Ovary (tissue), 9 donors: ENCODE data around the gene PARD3B. TPM values are rescaled to one million over a fixed set of nuclear protein-coding genes. Genes with fewer than 3 reads are reported as not detected.

Experiments
- DNase-seq, 5 donors: peaks; one replicate each; pipeline ENCODE4 v3.0.0-alpha.2; 2019 to 2020
- H3K27ac ChIP-seq, 2 donors: fragments of 200-600 bp; one replicate each; pipeline versions ENCODE4 v1.5.1 to v1.8.0; 2019 to 2022
- H3K27me3 ChIP-seq: fragments of 200-600 bp; one replicate; pipeline ENCODE4 v1.8.0; 2022
- H3K36me3 ChIP-seq: fragments of 200-600 bp; sonication (generic); one replicate; pipeline ENCODE4 v1.5.1; 2019
- H3K4me1 ChIP-seq: one replicate; pipeline ENCODE4 v1.8.1; 2013; ENCODE audit warnings: mild to moderate bottlenecking, moderate library complexity; ENCODE audit not compliant: insufficient read depth
- H3K4me3 ChIP-seq: fragments of 200-600 bp; sonication (generic); one replicate; pipeline ENCODE4 v1.5.1; 2017
- H3K9me3 ChIP-seq, 2 donors: fragments of 200-600 bp in 1 of 2; sonication (generic) in 1 of 2; one replicate each; pipeline versions ENCODE4 v1.5.1 to v1.8.1; 2013 to 2019; ENCODE audit warnings: mild to moderate bottlenecking in 1 of 2, moderate library complexity in 1 of 2
- CTCF ChIP-seq, 3 donors: fragments of 450-650 bp in 2 of 3; fragments of 200-600 bp in 1 of 3; IDR thresholded peaks; one replicate each; pipeline versions ENCODE4 v1.5.1 to v1.8.0; 2016 to 2022; ENCODE audit warnings: antibody characterized with exemption in 3 of 3, mild to moderate bottlenecking in 1 of 3
- EP300 ChIP-seq: sonication (generic); formaldehyde crosslinking; IDR thresholded peaks from one replicate; pipeline ENCODE4 v1.6.1; 2017; ENCODE audit warnings: antibody characterized with exemption
- POLR2A ChIP-seq: fragments of 450-650 bp; IDR thresholded peaks from one replicate; pipeline ENCODE4 v1.6.1; 2017; ENCODE audit warnings: antibody characterized with exemption, mild to moderate bottlenecking, moderate library complexity
- WGBS, 3 donors: extraction: QIAGEN DNeasy Blood & Tissue Kit in 1 of 3; methylation state at CpG; one replicate each; pipeline versions ENCODE4 v1.1.5 to v1.1.7; 2013 to 2017; 5-methylcytosine and 5-hydroxymethylcytosine counted together
- intact Hi-C, 4 donors: fragments of 100-400 bp; cut with DNase I; formaldehyde crosslinking; loops; one replicate each; pipeline versions ENCODE4 v1.11.0 to v1.15.1; 2022 to 2023
- polyA plus RNA-seq, 2 donors: library from polyadenylated mRNA; stranded (reverse); fragments of 200-250 nt in 1 of 2; fragments of 350-450 nt in 1 of 2; fragmentation: Illumina TruSeq in 1 of 2; extraction: RNeasy Lipid Tissue Mini Kit (QIAGEN cat#74804) in 1 of 2; gene quantifications; one replicate each; pipeline ENCODE4 v1.2.3, GENCODE V29; 2013 to 2014
- total RNA-seq, 7 donors: library from RNA; depleted of rRNA in 2 of 7; stranded (reverse); fragments of >200 nt in 2 of 7; fragmentation: NEBNext Ultra II Directional in 3 of 7; extraction: Animal tissue kit (Norgen Biotek cat#: 25700) in 3 of 7; gene quantifications; one replicate each; pipeline versions ENCODE4 v1.1.0 to v1.2.4, GENCODE V29; 2016 to 2023
- donor health status: DM: no; HTN: no; CAD: no; lungs with moderate emphysema.
- donor health status: DM: no; HTN: no; CAD: no.
- donor health status: Bipolar disorder and iron deficiency.
- donor health status: DM: yes; HTN: yes; CAD: no.
- donor health status: DM: no; HTN: no; CAD: no.
- donor health status: DM: yes; HTN: yes; CAD: no.

The PARD3B gene
- total and polyA plus RNA-seq, 9 donors: 8.2 to 46.6 (median 28.7) TPM

DNA sequence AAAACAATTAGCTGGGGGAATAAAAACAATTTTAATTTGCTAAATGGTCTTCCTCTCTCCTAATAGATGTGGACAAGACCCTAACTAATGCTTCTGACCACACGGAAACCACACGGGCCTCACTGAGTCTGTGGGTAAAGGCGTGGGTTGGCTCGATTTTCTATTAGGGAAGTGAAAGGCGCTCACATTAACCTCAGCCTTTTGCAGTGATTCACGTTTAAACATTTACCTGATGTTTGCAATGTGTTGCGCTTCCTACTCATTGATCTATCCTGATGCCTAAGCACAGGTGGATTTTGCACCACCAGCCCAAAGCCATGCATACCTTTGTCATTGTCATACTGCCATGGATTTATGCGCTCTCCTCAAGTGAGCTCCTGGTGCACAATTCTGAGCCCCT, 1101.4 kb downstream of the PARD3B start:
- no peaks in the 10 kb centered on the region for H3K9me3 ChIP-seq
- TF ChIP-seq EP300 (no peak), POLR2A (no peak), CTCF (IDR thresholded peaks at IDR 0.05) (no peak)

GRCh38 chr2:205650450-205650849, 1105.2 kb downstream of the PARD3B start:
- Histone ChIP-seq H3K36me3 (no peaks in the 10 kb centered on the region), H3K27ac (no peak overlapping the region), H3K27me3 (no peaks in the 10 kb centered on the region), H3K4me3 (no peak overlapping the region), H3K9me3 (no peaks in the 10 kb centered on the region), H3K4me1 (no peaks in the 10 kb centered on the region)
- WGBS, 3 donors: 79 to 87% (median 85%) methylated on average over 4 of the region's 4 CpGs
- no peak for DNase-seq
- no peak for TF ChIP-seq POLR2A
- no peak for TF ChIP-seq CTCF (IDR thresholded peaks at IDR 0.05)
- no peak for TF ChIP-seq EP300
- intact Hi-C loops: no loop called here

More for the DNA sequence above, 1101.4 kb downstream of the PARD3B start:
- no peaks in the 10 kb centered on the region for H3K36me3 ChIP-seq
- no peak for DNase-seq
- H3K27me3 ChIP-seq: no peaks in the 10 kb centered on the region
- no peak overlapping the region for H3K4me3 ChIP-seq
- intact Hi-C loops: no loop called here
- no peak overlapping the region for H3K27ac ChIP-seq
- WGBS, 3 donors: 93 to 95% (median 94%) methylated on average over 8 of the region's 8 CpGs
- H3K4me1 ChIP-seq: no peaks in the 10 kb centered on the region

DNA sequence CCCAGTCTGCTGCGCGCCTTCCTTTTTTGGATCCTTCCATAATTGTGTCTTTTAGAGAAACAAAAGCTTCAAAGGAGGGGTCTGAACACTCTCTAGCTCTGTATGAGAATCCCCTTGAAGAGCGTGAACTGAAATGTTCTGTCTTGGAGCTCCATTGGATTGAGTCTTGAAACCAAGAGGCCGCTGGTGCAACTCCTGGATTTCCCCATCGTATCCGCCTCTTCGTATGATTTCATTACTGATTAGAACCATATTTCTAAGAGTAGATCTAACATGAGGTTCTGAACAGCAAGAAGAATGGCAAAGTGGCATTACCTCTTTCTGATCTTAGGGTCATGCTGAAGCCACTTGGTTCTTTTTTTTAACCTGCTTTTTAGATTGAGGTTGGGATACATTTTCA, 1105.7 kb downstream of the PARD3B start:
- Histone ChIP-seq H3K4me3 (no peak overlapping the region), H3K36me3 (no peaks in the 10 kb centered on the region), H3K27me3 (no peaks in the 10 kb centered on the region), H3K4me1 (no peaks in the 10 kb centered on the region), H3K27ac (no peak overlapping the region), H3K9me3 (no peaks in the 10 kb centered on the region)
- TF ChIP-seq CTCF (IDR thresholded peaks at IDR 0.05): no peak
- no peak for TF ChIP-seq POLR2A
- no peak for TF ChIP-seq EP300
- 98 to 99% (median 99%) methylated on average over 7 of the region's 7 CpGs for WGBS, 3 donors
- DNase-seq: no peak
- intact Hi-C loops: no loop called here

GRCh38 chr2:205651719-205652118, 1106.4 kb downstream of the PARD3B start:
- Histone ChIP-seq H3K9me3 (no peaks in the 10 kb centered on the region), H3K27ac (no peak overlapping the region), H3K36me3 (no peaks in the 10 kb centered on the region), H3K4me1 (no peaks in the 10 kb centered on the region), H3K4me3 (no peak overlapping the region), H3K27me3 (no peaks in the 10 kb centered on the region)
- DNase-seq: no peak
- WGBS, 3 donors: 0% methylated on average over 1 of the region's 1 CpG
- TF ChIP-seq EP300: no peak
- no peak for TF ChIP-seq CTCF (IDR thresholded peaks at IDR 0.05)
- TF ChIP-seq POLR2A: no peak
- intact Hi-C loops: no loop called here
